Inferior parietal cortex (tissue), 1 donor: ENCODE results near the gene C15orf40.
"Not testable (repeated sequence)": the region's sequence is repeated elsewhere in the genome, so short reads cannot be mapped to it uniquely, and the experiment has no call there.

Experiments
- DNase-seq: peaks from one replicate; pipeline ENCODE4 v3.0.0-alpha.2; 2016; ENCODE audit errors: extremely low spot score

Gene C15orf40

GRCh38 chr15:82951472-82952157, 59.8 kb downstream of the C15orf40 start:
- DNase-seq, result no peak

DNA sequence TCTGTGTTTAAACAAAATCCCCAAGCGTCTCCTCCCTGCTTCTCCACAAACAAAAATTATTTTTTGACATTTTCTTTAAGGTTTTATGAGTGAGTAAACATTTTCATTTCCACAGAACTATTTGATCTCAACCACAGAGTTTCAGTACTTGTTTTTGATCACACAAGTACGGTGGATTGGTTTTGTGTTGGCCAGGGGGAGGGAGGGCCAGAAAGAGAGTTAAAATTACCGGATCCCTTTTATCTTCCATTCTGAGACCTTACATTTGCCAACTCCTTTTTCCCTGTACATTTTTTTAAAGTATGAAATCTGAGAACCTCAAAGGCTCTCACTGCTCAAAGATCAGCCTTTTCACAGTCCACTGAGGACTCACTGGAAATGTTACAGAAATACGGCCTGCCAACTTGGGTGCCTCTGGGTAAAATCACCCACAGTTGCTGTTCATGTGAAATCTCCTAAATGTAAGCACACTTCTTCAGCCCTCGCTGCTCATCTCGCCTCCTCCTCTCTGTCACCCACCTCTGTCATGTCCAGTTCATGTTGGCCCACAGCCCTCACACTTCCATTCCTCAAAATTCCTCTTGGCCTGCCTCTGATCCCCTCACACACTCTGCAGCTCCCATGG, 60.6 kb downstream of the C15orf40 start:
- no peak for DNase-seq

- no peak for DNase-seq
These were observed 61.1 kb downstream of the C15orf40 start for GRCh38 chr15:82950295-82950694.

- no peak for DNase-seq
These were observed 65.2 kb downstream of the C15orf40 start for GRCh38 chr15:82946155-82946701.

DNA sequence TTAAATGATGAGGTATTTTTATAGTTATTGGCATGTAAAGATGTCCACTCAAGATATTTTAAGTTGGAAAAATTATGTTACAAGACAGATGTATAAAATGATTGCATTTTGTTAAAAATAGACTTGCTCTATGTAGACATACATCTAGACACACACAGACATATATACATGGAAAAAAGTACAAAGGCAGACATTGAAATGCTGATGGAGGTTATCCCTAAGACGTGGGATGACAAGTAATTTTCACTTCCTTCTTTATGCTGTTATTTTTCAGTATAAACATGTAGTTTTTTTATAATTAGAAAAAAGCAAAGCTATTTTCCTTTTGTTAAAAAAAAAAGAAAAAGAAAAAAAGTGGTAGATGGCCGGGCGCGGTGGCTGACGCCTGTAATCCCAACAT, 66.1 kb downstream of the C15orf40 start:
- DNase-seq, result no peak

DNA sequence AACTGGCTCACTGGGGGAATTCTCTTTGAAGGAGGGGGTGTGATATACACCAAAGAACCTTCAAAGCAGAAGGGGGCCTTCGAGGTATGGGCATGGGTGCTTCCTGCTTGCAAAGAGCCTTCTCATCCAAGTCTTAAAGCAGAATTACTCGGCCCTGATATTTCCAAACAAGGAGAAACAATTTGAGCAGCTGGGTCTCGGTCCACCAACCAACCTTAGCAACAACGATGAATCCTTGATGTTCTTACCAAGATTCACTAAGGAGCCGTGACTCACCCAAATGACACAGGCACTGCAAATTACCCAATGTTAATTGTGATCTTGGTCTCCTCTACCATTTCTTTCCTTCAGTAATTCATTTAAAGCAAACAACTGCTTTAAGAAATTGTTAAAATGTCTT, 66.6 kb downstream of the C15orf40 start:
- no peak for DNase-seq

DNA sequence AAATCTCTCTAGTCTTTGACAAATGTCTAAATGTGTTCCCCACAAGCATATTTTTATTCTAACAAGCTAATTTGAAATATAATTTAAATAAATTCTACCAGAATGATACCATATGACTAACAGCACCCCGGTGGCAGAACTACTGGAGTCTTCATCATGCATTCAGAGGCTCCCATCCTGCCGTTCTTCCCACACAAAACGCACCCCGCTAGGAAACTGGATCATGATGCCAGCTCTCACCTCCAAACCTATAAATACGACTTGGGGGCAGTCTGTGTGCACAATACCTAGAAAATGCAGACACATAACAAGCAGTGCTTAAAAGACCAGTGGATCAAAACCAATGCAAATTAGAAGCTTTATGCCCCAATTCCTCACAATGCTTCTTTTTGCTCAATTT, 67.4 kb downstream of the C15orf40 start:
- DNase-seq, result no peak

- DNase-seq, result no peak
These were observed 68.3 kb downstream of the C15orf40 start for GRCh38 chr15:82943176-82943575.

GRCh38 chr15:82942691-82943090, 68.7 kb downstream of the C15orf40 start:
- no peak for DNase-seq

DNA sequence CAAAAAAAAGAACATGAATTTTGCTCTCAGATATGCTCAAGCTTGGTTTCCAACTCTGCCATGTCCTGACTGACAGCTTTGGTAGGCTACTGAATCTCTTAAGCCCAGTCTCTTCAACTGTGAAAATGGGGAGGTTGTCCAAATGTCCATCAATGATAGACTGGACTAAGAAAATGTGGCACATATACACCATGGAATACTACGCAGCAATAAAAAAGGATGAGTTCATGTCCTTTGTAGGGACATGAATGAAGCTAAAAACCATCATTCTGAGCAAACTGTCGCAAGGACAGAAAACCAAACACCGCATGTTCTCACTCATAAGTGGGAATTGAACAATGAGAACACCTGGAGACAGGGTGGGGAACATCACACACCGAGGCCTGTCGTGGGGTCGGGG, 71.8 kb downstream of the C15orf40 start:
- not testable (repeated sequence) for DNase-seq
